Measurements from ENCODE around the gene MPST. TPM values are rescaled to one million over a fixed set of nuclear protein-coding genes. Genes with fewer than 3 reads are reported as not detected.

The MPST gene
- total RNA-seq, 1 donor = 20.7 TPM

DNA sequence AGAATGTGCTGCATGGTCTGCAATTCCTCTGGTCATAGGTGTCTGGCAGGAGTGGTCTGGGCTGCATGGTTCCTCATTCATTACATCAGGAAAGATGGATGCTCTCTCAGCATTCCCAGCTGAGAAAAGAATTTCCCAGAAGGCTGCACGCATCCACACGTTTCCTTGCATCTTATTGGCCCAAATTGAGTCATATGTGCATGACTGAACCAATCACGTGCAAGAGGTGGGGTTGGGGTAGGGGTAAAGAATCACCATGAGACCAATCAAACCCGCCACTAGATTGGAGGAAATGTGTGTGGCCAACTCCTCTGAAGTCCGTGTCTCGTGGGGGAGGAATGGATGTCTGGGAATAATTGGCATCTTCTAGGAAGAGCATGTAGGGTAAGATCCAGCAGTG lies 29.1 kb upstream of the MPST start:
- peaks cover 14% of the 10 kb centered on the region for H3K27me3 ChIP-seq (ENCODE audit: insufficient read depth, low read length)
- no peaks in the 10 kb centered on the region for H3K4me1 ChIP-seq (ENCODE audit: insufficient read depth, low read length)
- peaks cover 10% of the 10 kb centered on the region for H3K9me3 ChIP-seq (ENCODE audit: low read depth, low read length)
- H3K4me3 ChIP-seq (ENCODE audit: low read length) = no peak overlapping the region

GRCh38 chr22:36991206-36991605 lies 28.3 kb upstream of the MPST start:
- no peak overlapping the region for H3K4me3 ChIP-seq (ENCODE audit: low read length)
- H3K4me1 ChIP-seq (ENCODE audit: insufficient read depth, low read length) = no peaks in the 10 kb centered on the region
- peaks cover 3% of the 10 kb centered on the region for H3K9me3 ChIP-seq (ENCODE audit: low read depth, low read length)
- peaks cover 14% of the 10 kb centered on the region for H3K27me3 ChIP-seq (ENCODE audit: insufficient read depth, low read length)

GRCh38 chr22:36997746-36998145 lies 21.8 kb upstream of the MPST start:
- Histone ChIP-seq H3K9me3 (ENCODE audit: low read depth, low read length) (no peaks in the 10 kb centered on the region), H3K4me3 (ENCODE audit: low read length) (no peak overlapping the region), H3K4me1 (ENCODE audit: insufficient read depth, low read length) (no peaks in the 10 kb centered on the region), H3K27me3 (ENCODE audit: insufficient read depth, low read length) (no peaks in the 10 kb centered on the region)

DNA sequence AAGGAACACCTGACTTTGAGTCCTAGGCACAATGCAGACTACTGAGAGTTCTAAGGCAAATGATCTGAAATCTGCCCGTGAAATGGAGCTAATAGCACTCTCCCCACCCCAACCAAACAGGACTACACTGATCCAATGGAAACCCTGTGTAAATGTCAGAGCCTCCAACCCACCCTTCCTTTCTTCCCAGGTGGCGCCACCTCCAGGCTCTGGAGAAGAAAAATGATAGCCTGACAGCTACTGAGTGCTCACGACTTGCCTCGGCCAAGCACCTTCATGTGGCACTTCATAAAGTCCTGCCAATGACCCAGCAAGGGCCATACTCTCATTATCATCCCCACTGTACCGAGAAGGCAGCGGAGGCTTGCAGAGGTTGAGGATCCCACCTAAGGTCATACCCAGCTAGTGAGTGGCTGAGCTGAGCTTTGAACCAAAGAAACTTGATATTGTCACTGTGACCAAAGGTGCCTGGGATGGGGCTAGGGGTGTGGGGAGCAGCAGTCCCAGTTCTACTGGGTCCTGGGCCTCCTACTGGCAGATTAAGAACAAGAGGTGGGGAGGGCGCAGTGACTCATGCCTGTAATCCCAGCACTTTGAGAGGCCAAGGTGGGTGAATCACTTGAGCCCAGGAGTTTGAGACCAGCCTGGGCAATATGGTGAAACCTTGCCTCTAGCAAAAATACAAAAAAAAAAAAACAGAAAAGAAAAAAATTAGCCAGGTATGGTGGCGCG lies 20.8 kb upstream of the MPST start:
- Histone ChIP-seq H3K4me1 (ENCODE audit: insufficient read depth, low read length) (no peaks in the 10 kb centered on the region), H3K4me3 (ENCODE audit: low read length) (no peak overlapping the region), H3K27me3 (ENCODE audit: insufficient read depth, low read length) (no peaks in the 10 kb centered on the region), H3K9me3 (ENCODE audit: low read depth, low read length) (no peaks in the 10 kb centered on the region)

GRCh38 chr22:36999463-36999862 lies 20.1 kb upstream of the MPST start:
- H3K9me3 ChIP-seq (ENCODE audit: low read depth, low read length) = no peaks in the 10 kb centered on the region
- H3K4me1 ChIP-seq (ENCODE audit: insufficient read depth, low read length) = no peaks in the 10 kb centered on the region
- H3K27me3 ChIP-seq (ENCODE audit: insufficient read depth, low read length) = no peaks in the 10 kb centered on the region
- no peak overlapping the region for H3K4me3 ChIP-seq (ENCODE audit: low read length)

GRCh38 chr22:37000676-37001534 lies 18.6 kb upstream of the MPST start:
- Histone ChIP-seq H3K27me3 (ENCODE audit: insufficient read depth, low read length) (no peaks in the 10 kb centered on the region), H3K9me3 (ENCODE audit: low read depth, low read length) (no peaks in the 10 kb centered on the region), H3K4me3 (ENCODE audit: low read length) (no peak overlapping the region), H3K4me1 (ENCODE audit: insufficient read depth, low read length) (no peaks in the 10 kb centered on the region)

GRCh38 chr22:37001826-37002225 lies 17.7 kb upstream of the MPST start:
- Histone ChIP-seq H3K27me3 (ENCODE audit: insufficient read depth, low read length) (no peaks in the 10 kb centered on the region), H3K9me3 (ENCODE audit: low read depth, low read length) (no peaks in the 10 kb centered on the region), H3K4me1 (ENCODE audit: insufficient read depth, low read length) (no peaks in the 10 kb centered on the region), H3K4me3 (ENCODE audit: low read length) (no peak overlapping the region)

- Histone ChIP-seq H3K27me3 (ENCODE audit: insufficient read depth, low read length) (no peaks in the 10 kb centered on the region), H3K9me3 (ENCODE audit: low read depth, low read length) (no peaks in the 10 kb centered on the region), H3K4me1 (ENCODE audit: insufficient read depth, low read length) (no peaks in the 10 kb centered on the region), H3K4me3 (ENCODE audit: low read length) (no peak overlapping the region)
These were observed 16.9 kb upstream of the MPST start for GRCh38 chr22:37002633-37003032.

DNA sequence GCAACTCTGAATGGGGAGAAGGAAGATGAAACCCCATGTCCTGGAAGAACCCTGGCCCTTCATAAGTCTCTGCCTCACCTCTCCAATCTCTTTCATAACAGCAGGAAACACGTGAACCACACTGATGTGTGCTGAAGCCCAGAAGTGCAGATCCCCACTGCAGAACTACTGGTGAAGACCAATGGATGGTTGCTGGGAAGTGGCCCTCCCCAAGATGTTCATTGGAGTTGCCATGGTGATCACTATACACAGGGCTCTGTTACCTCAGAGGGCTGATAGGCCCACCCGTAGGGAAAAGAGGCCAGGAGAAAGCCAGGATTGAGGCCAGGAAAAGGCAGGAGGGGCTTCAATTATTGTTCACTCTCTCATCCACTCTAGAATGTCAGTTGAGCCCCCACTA lies 11.9 kb upstream of the MPST start:
- no peak overlapping the region for H3K4me3 ChIP-seq (ENCODE audit: low read length)
- no peaks in the 10 kb centered on the region for H3K9me3 ChIP-seq (ENCODE audit: low read depth, low read length)
- no peaks in the 10 kb centered on the region for H3K4me1 ChIP-seq (ENCODE audit: insufficient read depth, low read length)
- no peaks in the 10 kb centered on the region for H3K27me3 ChIP-seq (ENCODE audit: insufficient read depth, low read length)

DNA sequence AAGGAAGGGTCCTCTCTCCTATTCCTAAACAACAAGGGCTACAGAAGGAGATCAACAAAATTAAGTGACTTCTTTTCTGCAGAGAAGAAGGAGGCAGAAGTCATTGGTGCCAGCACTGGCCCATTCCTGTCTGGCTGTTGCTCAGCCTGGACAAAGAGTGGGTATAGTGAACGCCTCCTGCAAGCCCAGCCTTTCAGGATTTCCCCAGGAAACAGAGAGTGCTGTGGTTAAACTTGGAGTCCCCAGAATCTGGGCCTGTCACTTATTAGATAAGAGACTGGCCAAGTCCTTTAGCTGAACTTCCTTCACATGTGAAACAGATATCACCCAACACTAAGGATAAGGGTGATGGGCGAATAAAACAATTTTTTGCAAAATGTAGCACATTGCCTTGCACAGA lies 11.2 kb upstream of the MPST start:
- Histone ChIP-seq H3K27me3 (ENCODE audit: insufficient read depth, low read length) (no peaks in the 10 kb centered on the region), H3K4me3 (ENCODE audit: low read length) (no peak overlapping the region), H3K4me1 (ENCODE audit: insufficient read depth, low read length) (no peaks in the 10 kb centered on the region), H3K9me3 (ENCODE audit: low read depth, low read length) (no peaks in the 10 kb centered on the region)

DNA sequence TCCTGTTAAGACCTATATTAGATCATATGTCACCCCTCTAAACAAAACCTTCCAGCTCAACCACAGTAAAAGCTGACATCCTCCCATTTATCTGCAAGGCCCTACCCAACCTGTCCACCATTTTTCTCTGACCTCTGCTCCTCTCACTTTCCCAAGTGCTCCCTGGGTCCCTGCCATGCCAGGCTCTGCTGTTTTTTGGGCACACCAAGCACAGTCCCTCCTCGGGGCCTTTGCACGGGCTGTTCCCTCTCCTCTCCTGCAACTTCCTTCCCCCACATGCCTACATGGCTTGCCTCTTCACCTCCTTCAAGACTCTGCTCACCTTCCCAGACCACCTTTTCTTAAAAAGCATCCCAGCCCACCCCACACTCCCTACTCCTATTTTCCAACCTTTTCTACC lies 10.1 kb upstream of the MPST start:
- Histone ChIP-seq H3K4me3 (ENCODE audit: low read length) (no peak overlapping the region), H3K9me3 (ENCODE audit: low read depth, low read length) (no peaks in the 10 kb centered on the region), H3K4me1 (ENCODE audit: insufficient read depth, low read length) (no peaks in the 10 kb centered on the region), H3K27me3 (ENCODE audit: insufficient read depth, low read length) (no peaks in the 10 kb centered on the region)

DNA sequence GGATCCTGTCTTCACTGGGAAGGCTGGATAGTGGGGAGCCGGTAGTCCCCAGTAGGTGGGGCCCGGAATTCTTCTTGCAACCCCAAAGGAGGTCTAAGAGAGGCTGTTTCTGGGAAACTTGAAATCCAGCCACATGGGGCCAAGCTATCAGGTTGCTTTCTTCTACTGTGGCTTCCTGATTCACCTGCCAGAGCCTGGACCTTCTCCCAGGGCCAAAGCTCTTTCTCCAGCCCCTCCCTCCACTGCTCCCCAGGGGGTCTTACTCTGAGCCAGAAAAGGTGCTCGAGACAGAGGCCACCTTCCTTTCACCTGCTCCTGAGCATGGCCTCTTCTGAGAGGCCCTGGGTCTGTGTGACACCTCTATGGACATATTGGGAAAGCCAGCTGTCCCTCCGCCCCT lies 9.4 kb upstream of the MPST start:
- Histone ChIP-seq H3K4me3 (ENCODE audit: low read length) (no peak overlapping the region), H3K4me1 (ENCODE audit: insufficient read depth, low read length) (no peaks in the 10 kb centered on the region), H3K27me3 (ENCODE audit: insufficient read depth, low read length) (no peaks in the 10 kb centered on the region), H3K9me3 (ENCODE audit: low read depth, low read length) (no peaks in the 10 kb centered on the region)

DNA sequence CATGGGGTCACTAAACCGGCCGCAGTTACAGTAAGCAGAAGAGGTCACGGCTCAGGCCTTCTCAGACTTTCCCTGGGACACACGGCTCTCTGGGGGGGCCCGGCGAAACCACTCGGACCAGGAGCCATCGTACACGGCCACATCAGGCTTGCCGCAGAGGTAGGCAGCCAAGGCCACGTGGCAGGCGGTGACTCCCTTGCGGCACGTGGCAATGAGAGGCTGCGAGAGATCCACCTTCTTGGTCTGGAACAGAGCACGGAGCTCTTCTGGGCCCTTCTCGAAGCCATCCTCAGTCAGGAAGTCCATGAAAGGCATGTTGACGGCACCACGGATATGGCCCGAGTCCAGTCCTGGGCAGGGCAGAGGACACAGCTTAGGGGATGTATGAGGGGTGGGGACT lies 8.6 kb upstream of the MPST start:
- Histone ChIP-seq H3K27me3 (ENCODE audit: insufficient read depth, low read length) (no peaks in the 10 kb centered on the region), H3K4me1 (ENCODE audit: insufficient read depth, low read length) (no peaks in the 10 kb centered on the region), H3K4me3 (ENCODE audit: low read length) (no peak overlapping the region), H3K9me3 (ENCODE audit: low read depth, low read length) (no peaks in the 10 kb centered on the region)

DNA sequence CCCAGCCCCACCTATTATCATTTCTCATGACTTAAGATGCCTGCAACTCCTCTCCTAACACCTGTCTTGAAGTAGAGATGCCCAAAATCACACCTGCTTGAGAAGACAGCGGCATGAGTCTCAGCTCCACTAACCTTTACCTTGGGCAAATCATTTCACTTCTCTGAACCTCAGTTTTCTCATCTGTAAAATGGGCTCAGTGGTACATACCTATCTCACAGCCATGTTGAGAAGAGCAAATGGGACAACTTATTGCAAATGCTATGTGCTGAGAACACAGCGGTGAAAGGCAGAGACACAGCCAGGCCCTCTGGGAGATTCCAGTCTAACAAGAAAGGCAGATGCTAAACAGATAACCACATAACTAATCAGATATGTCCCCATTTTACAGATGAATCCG lies 8.1 kb upstream of the MPST start:
- no peaks in the 10 kb centered on the region for H3K9me3 ChIP-seq (ENCODE audit: low read depth, low read length)
- H3K4me1 ChIP-seq (ENCODE audit: insufficient read depth, low read length) = no peaks in the 10 kb centered on the region
- H3K4me3 ChIP-seq (ENCODE audit: low read length) = no peak overlapping the region
- H3K27me3 ChIP-seq (ENCODE audit: insufficient read depth, low read length) = no peaks in the 10 kb centered on the region

GRCh38 chr22:37012262-37012904 lies 7.2 kb upstream of the MPST start:
- no peak overlapping the region for H3K4me3 ChIP-seq (ENCODE audit: low read length)
- H3K27me3 ChIP-seq (ENCODE audit: insufficient read depth, low read length) = no peaks in the 10 kb centered on the region
- H3K9me3 ChIP-seq (ENCODE audit: low read depth, low read length) = no peaks in the 10 kb centered on the region
- no peaks in the 10 kb centered on the region for H3K4me1 ChIP-seq (ENCODE audit: insufficient read depth, low read length)
